OCI-LY7 (cell line): Measurements from ENCODE around the gene PHEX.

Experiments used
- CTCF ChIP-seq: fragments of 200-600 bp; sonication (generic); conservative IDR thresholded peaks from 2 replicates; pipeline ENCODE4 v1.5.1; 2014; ENCODE audit warnings: mild to moderate bottlenecking, antibody characterized with exemption, low read length, moderate library complexity, mixed read lengths
- EZH2phosphoT487 ChIP-seq: fragments of 200-600 bp; sonication (generic); IDR thresholded peaks from 2 replicates; pipeline ENCODE4 v1.6.1; 2018; ENCODE audit warnings: low read depth, borderline replicate concordance, mild to moderate bottlenecking, mixed run types, antibody characterized with exemption, low read length, moderate library complexity, mixed read lengths

GRCh38 chrX:22203186-22203585 is 171.1 kb downstream of the PHEX start:
- no peak for TF ChIP-seq CTCF
- no peak for TF ChIP-seq EZH2phosphoT487
